Muscle layer of colon (tissue), 2 donors: ENCODE results near the gene HRH4.

Experiments used
- H3K27ac ChIP-seq: one replicate; pipeline ENCODE4 v1.7.0; 2013; ENCODE audit warnings: low read depth, mild to moderate bottlenecking, low read length, moderate library complexity
- H3K27me3 ChIP-seq, 2 donors: one replicate each; pipeline ENCODE4 v1.7.0; 2013; ENCODE audit warnings: low read length in 2 of 2, mild to moderate bottlenecking in 2 of 2; ENCODE audit not compliant: insufficient read depth in 2 of 2, control insufficient read depth in 1 of 2
- H3K36me3 ChIP-seq: one replicate; pipeline ENCODE4 v1.7.0; 2013; ENCODE audit warnings: mild to moderate bottlenecking, low read length; ENCODE audit not compliant: insufficient read depth
- H3K4me1 ChIP-seq: one replicate; pipeline ENCODE4 v1.7.0; 2013; ENCODE audit warnings: mild to moderate bottlenecking, low read length; ENCODE audit not compliant: insufficient read depth
- H3K4me3 ChIP-seq, 2 donors: one replicate each; pipeline ENCODE4 v1.7.0; 2013; ENCODE audit warnings: low read length in 2 of 2, low read depth in 1 of 2, mild to moderate bottlenecking in 1 of 2, moderate library complexity in 1 of 2
- H3K9ac ChIP-seq: one replicate; pipeline ENCODE4 v1.7.0; 2013; ENCODE audit warnings: low read length
- H3K9me3 ChIP-seq: one replicate; pipeline ENCODE4 v1.7.0; 2013; ENCODE audit warnings: mild to moderate bottlenecking, low read length
- donor health status: abdominal sarcoma.
- donor health status: Adenocarcinoma of cecum.

HRH4 gene

DNA sequence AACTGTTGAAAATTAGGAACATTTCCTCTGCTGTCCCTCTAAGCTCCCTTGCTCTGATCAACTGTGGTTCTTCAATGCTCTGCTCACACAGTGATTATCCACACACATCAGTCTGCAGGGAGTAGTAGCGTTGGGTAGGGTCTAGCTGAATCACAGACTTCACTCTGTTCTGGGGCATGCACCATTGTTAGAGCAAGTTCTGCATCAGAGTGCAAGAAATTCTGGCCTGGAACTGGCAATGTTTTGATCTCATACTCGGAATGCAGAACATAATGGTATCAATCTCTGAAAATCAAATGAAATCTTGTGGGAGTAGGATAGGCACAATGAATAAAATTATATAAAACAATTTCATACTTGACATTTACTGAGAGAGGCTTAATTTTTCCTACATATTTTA lies 55.3 kb downstream of the HRH4 start:
- Histone ChIP-seq H3K9ac (no peak overlapping the region), H3K4me1 (no peaks in the 10 kb centered on the region), H3K9me3 (no peaks in the 10 kb centered on the region), H3K4me3 (no peak overlapping the region), H3K27me3 (no peaks in the 10 kb centered on the region), H3K36me3 (no peaks in the 10 kb centered on the region), H3K27ac (no peak overlapping the region)

- no peaks in the 10 kb centered on the region for H3K4me1 ChIP-seq
- H3K9me3 ChIP-seq = no peaks in the 10 kb centered on the region
- H3K27ac ChIP-seq = no peak overlapping the region
- no peak overlapping the region for H3K4me3 ChIP-seq
- no peaks in the 10 kb centered on the region for H3K36me3 ChIP-seq
- no peak overlapping the region for H3K9ac ChIP-seq
- no peaks in the 10 kb centered on the region for H3K27me3 ChIP-seq
These were observed 55.8 kb downstream of the HRH4 start for GRCh38 chr18:24516261-24516660.

DNA sequence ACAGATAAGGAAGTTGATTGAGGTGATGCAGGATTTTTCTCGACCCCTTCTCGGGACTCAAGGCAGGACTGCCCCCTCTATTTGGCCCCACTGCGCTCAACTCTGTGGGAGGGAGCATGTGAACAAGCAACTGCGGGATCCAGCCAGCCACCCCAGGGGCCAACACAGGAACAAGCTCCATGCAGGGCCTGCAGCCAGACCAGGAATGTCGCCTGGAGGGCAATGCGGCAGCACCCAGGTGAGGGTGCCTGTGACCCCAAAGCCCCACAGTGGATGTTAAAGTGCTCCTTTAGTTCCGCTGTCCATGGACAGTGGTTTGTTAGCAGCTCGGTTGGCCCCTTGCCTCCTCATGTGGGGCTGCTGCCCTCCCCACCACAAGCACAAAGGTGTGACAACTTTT lies 57.1 kb downstream of the HRH4 start:
- no peaks in the 10 kb centered on the region for H3K27me3 ChIP-seq
- no peak overlapping the region for H3K9ac ChIP-seq
- H3K4me1 ChIP-seq = no peaks in the 10 kb centered on the region
- no peak overlapping the region for H3K27ac ChIP-seq
- H3K9me3 ChIP-seq = no peaks in the 10 kb centered on the region
- no peak overlapping the region for H3K4me3 ChIP-seq
- H3K36me3 ChIP-seq = no peaks in the 10 kb centered on the region

DNA sequence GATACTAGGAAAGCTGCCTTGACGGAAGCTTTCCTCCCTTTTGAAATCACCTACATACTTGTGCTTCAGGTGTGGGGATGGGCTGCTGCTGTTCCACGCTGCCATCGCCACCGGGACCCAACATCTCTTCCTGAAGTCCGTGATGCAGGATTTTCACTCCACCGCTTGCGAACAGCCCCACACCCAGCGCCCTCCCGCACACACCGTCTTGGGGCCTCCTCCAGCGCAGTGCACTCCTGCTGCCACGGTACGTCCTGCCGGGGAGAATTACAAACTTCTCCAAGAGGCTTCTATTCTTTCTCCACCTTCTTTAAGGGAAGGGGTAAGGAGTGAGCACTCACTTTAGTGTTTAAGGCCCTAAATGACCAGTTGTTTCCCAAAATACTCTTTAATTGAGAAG lies 58.2 kb downstream of the HRH4 start:
- Histone ChIP-seq H3K9me3 (no peaks in the 10 kb centered on the region), H3K27me3 (no peaks in the 10 kb centered on the region), H3K9ac (no peak overlapping the region), H3K4me3 (no peak overlapping the region), H3K27ac (no peak overlapping the region), H3K4me1 (no peaks in the 10 kb centered on the region), H3K36me3 (no peaks in the 10 kb centered on the region)
